ENCODE data around the gene GAL.

GAL gene

DNA sequence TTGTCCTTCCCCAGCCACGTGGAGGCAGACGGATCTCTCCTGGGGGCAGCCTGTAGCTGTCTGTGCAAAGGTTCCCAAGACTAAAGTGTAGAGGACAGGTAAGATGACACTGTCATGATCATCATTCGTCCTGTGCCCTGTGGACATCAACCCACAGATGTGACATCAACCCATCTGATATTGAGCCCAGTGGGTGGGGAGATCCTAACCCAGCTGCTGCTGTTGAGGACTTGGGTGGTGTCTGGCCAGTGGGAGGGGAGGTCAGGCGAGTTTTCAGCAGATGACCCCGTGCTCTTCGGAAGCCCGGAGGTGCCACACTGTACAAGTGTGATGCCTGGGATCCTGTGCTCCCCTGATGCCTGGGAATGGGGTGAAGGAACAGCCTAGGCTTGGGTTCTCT is 1.2 kb upstream of the GAL start:
- peak; percentile 5 to 40 for DNase-seq

DNA sequence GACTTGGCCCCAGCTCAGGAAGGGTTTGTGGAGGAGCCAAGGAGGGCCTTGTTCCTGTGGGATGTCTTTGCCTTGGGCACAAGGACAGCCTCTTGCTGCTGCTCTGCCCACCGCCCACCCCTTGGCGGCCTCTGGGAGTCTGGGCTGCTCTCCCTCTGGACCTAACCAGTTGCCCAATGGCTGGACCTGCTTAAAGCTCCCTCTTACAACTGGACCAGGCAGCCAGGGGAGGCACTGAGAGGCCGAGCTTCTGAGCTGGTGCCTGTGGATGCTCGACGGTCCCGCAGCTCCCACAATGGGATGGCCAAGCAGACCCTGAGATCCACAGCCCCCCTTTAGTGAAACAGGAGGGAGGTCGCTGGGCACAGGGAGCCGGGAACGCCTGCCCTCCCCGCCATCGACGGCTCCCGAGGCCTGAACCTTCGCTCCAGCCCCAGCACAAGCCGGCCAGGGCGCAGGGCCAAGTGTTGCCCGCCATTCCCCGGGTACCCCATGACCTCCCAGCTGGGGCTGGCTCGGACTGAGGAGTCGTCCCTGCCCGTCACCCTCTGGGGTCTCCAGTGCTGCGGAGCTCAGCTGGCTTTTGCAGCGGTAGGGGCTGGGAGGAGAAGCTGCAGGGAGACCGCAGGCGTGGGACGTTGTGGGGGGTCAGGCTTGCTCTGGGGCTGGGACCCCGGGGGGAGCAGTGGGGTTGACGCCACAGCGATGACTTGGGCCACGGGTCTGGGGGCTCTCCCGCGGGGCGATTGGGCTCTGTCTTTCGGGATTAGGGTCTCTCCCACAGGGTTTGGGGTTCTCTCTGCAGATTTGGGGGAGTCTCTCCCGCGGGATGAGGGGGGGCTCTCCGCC is 584 bp upstream of the GAL start:
- DNase-seq: no peak

DNA sequence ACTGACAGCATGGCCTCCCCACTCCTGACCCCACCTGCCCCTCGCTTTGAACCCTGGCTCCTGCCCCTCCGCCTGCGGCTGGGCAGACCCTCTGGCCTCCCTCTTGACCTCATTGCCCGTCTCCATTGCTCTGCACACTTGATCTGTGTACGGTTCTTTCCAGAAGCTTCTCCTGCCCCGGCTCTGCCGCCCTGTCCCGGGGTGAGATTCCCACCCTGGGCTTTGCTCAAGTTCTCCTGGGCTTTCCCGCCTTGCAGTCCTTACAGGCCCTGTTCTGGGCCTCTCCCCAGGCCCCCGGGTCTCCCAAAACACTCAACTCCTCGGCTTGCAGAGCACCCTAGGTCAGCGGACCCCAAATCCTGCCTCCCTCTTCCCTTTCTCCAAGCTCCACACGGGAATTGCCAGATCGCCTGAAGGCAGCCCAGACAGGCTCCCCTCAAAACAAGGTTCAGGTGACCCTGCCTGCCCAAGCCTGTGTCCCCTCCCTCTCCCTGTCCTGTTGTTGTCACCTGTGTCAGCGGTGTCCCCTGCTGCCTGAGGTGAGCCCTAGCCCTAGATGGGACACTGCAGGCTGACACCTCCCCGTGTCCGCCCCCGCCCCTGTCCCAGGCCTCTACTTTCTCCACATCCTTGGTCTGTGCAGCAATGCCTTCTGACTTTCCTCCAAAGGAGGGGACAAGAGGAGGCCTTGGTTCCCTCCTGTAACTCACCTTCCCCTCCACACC is 1.5 kb downstream of the GAL start:
- no peak for DNase-seq

DNA sequence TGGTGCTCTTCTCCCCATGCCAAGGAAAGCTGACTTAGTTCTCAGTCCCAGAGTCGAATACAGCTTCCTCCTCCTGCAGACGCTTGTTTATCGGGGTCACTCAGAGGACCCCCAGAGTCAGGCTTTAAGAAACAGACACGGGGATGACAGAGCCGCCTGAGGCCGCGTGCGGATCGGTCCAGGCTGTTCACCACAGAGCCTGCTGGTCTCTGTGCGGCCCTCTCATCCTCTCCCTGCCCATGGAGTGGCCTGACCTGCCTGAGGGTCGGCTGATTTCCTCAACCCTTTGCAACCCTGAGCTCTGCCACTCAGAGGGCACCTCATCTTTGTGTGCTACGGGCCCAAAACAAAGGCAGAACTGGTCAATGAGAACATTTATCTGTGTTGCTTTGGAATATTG is 2.1 kb downstream of the GAL start:
- DNase-seq: no peak

DNA sequence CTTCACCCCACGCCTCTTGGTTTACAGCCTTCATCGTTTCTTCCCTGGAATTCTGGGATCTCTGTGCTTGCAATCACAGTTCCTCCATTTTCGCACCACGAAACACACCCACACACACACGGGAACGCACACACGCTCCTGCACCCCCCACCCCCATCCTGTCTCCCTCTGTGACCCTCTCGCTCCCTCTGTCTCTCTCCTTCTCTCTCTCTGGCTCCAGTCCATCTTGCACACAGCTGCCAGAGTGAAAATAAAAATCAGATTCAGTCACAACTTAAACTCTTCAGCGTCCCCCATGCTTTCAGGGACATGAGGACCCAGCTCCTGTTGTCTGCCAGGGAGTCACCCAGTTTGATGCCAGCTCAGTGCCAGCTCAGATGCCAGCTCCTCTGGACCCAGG is 3.0 kb downstream of the GAL start:
- no peak for DNase-seq

DNA sequence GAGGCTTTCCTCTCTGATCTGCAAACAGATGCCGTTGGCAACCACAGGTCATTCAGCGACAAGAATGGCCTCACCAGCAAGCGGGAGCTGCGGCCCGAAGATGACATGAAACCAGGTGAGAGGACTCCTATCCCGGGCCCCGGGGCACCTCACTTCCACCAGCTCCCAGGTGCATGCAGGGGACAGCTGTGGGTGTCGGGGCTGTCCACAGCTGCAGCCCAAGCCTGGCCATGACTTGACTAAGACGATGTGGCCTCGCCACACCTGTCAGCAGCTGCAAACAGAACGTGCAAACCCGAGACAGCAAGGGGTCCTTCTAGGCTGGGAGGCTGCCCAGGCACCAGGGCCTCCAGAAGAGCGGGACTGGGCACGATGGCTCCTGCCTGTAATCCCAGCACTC is 3.6 kb downstream of the GAL start:
- DNase-seq: no peak

DNA sequence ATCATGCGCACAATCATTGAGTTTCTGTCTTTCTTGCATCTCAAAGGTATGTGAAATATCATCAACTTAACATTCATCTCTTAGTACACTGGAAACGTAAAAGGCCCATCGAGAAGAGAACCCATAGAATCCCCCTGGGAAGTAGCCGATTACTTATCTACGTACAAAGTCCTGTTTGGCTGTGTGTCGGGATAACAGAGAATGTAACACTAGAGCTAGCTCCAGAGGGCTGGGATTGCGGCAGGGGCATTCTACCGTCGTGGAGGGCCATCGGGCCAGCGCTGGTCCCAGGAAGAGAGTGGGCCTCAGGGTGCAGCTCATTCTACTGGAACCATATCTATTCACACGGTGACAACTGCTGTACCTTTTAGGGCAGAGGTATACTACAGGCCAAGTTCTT is 4.5 kb downstream of the GAL start:
- no peak for DNase-seq

DNA sequence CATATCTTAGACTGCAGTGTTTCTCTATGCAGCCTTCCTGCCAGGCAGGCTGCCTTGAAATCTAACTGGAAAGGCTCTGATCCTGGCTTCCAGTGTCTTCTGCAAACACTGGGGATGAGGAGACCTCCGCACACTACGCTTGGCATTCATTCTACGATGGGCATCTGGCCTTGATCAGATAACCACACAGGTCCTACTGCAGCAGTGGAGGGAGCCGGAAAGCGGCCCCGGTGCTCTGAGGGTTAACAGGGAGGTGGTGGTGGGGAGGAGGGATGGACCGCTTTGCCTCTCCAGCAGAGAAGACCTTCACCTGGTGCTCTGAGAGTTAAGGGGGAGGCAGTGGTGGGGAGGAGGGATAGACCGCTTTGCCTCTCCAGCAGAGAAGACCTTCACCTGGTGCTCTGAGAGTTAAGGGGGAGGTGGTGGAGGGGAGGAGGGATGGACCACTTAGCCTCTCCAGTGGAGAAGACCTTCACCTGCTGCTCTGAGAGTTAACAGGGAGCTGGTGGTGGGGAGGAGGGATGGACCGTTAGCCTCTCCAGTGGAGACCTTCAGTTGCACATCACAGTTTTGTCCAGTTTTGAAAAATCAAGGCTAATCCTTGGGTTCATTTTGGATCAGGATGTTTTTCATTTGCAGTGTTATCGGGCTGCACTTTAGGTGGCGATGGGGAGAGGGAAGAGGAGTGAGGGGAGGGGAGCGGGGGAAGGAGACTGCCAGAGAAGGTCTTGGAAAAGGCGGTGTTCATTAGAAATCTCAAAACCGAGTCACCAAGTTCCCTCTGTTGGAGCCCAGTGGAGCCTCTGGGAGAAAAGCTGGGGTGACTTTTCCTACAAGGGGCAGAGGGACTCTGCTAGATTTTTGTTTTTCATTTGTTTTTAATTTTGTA is 5.6 kb downstream of the GAL start:
- no peak for DNase-seq

DNA sequence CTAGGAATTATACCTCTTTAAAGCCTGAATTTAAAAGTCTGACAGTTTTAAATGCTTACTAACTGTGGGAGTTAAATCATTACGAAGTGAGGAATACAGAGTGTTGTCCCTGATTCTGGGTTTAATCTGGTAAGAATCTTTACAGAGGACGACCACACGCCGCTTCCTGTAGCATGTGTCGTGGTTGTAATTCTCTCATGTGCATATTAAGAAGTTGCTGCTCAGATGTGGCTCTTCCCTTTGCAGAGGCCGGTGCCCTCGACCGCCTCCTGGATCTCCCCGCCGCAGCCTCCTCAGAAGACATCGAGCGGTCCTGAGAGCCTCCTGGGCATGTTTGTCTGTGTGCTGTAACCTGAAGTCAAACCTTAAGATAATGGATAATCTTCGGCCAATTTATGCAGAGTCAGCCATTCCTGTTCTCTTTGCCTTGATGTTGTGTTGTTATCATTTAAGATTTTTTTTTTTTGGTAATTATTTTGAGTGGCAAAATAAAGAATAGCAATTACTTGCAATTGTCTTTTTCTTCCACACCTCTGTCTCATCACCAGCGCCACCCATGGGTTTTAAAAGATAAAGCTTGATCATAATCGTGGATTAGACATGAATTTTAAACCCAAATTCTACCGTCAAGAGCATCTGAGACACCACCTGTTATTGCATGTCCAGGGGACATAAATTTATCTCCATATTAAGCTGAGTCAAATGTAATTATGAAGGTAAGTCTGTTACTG is 6.5 kb downstream of the GAL start:
- DNase-seq: no peak

DNA sequence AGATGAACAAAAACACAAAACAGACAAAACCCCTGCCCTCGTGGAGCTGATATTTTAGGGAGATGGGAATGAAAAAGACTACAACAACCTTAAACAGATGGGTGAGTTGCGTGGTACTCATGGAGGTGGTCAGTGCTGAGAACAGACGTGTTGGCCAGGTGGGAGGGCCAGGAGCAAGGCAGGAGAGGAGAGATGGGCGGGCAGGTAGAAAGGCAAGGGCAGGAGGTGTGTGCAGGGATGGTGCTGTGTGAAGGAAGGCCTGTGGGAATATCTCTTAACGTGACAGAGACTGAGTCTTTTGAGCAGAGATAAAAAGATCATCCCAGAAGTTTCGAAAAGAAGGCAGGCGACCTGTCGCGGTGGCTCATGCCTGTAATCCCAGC is 7.0 kb downstream of the GAL start:
- DNase-seq: no peak

DNA sequence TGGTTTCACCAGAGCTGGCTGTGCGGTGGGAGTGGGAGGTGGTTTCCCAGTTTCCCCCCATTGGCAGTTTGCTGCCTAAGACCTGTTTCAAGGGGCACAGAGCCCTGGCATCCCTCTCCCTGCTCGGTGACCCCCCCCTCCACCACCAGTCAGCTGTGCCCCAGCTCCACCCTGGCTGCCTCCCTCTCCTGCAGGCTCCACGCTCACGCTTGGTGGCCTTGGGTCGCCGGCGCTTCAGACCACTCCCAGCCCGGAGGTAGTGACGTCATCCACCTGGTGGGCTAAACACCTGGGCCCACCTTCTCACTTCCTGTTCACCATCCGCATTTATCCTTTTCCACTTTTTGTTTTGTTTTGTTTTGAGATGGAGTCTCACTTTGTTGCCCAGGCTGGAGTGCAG is 7.8 kb downstream of the GAL start:
- DNase-seq: no peak

DNA sequence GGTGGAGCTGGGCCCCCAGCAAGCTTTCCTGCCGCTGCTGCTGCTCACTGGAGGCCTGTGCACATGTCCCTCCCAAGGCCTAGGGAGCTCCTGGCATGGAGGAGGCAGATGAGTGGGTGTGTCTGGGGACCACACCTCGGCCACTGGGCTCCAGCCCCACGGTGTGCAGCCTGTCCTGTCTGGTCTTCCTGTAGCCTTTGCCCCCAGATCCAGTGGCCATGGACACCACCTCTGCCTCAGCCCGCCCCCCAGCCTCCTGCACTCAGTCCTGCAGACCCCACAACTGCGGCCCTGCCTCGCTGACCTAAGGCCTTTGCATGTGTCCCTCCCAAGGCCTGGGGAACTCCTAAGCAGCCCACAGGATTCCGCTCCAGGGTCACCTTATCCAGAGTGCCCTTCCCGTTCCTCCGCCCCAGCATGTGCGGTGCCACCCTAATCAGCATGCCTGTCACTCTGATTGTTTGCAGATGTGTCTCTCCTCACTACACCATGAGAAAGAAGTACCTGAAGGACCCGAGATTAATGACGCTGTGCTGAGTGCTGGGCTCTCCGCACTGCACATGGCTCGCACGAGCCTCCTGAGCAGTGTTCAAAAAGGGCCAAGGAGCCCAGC is 8.6 kb downstream of the GAL start:
- DNase-seq: no peak

DNA sequence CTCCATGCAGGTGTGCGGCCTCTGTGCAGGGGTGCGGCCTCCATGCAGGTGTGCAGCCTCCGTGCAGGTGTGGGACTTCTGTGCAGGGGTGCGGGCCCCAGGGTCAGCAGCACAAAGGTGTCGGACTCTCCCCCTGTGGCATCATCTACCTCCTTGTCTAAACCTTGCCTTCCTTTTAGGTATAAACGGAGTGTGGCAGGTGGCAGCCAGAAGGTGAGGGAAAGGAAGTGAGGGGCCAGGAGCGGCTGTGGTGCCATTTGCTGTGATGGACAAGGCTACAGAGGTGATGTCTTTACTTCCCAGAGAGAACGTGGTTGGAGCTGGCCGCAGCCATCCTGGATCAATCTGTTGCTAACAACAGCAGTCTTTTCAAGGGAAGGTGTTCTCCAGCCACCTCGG is 9.1 kb downstream of the GAL start:
- no peak for DNase-seq

DNA sequence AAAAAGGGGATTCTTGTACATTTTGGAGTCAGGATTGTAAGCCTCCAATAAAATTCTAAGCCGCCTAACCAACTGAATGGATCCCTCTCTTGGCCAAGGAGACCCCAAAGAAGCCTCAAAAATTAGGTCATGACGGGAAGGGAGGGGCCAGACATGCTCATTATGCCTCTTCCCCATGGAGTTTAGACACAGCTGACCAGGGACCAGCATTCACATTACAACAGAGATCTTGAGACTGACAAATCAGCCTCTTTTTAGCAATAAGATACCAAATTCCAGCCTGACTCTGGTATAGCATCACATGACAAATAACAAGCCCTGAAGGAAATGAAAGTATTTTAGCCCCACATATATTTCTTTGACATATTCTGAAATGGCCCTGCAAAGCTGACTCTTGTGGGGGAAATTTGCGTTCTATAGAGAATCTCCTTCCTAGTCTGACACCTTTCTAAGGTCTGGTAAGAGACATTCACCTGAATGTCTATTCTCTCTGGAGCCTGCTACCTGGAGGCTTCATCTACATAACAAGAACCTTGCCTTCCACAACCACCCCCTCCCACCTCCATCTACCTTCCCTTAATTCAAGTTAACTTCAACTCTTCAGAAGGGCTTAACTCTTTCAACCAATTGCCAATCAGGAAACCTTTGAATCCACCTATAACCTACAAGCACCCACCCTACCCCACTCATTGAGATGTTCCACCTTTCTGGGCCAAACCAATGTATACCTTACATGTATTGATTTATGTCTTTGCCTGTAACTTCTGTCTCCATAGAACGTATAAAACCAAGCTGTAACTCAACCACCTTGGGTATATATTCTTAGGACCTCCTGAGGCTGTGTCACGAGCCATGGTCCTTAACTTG is 10.3 kb downstream of the GAL start:
- DNase-seq: peak in 1 of 2 donors; percentile 5

DNA sequence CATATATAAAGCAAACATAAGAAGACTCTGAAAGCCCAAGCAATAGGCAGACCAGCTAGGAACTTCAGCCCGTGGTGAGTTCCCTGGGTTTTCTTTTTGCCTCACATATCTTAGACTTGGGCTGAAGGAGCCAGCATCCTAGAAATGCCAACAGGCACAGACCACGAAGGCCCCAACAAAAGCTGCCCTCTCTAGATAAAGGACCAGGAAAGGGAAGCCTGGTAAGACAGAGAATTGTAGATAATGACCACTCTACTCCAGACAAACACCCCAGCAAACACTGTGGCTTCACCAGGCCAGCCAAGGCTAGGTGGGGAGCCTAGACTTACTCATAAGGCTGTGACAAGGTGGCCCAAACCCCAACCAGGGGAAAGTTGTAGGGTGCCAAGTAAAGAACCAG is 11.2 kb downstream of the GAL start:
- DNase-seq: no peak

DNA sequence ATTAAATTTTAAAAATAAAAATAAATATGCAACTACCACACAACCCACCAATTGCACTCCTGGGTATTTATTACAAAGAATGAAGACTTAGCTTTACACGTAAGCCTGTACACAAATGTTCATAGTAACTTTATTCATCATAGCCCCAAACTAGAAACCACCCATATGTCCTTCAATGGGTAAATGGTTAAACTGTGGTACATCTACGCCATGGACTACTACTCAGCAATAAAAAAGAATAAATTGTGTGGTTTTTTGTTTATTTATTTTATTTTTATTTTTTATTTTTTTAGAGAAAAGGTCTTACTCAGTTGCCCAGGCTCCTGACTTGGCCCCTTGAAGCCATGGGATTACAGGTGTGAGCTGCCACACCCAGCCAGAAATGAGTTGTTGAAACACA is 14.6 kb downstream of the GAL start:
- no peak for DNase-seq

DNA sequence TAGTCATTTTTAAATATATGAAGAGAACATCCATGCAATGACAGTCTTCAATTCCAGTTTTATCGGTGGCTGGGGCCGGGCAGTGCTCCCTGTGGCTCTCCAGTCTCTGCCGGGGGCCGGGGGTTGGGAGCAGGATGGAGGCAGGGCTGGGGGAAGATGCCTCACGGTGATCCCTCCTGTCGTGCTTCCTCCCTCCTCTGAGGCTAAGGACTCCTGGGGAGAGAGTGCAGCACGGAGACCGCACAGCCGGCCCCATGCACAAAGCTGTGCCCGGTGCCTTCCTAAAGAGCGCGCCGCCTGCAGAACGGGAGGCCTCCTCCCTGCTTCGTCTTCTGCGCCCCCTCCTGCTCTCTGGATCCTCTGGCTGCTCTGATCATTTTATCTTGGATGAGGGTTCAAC is 20.5 kb downstream of the GAL start:
- DNase-seq: no peak

DNA sequence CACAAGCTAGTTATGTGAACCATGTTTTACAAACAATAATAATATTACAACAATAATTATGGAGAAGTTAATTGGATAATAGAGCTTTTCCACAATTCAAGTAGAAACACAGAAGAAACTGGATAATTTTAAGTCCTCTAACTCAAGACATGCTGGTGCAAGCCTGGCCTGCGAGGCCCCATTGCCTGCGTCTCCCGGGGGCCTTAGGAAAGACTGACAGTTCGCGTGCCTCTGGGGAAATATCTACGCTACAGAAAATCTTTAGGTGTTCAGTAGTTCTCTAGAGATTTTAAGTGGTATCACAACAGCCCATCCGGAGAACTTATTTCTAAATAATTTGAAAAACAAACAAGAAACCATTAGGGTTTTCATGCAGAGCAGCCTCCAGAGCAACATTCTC is 23.2 kb downstream of the GAL start:
- no peak for DNase-seq

DNA sequence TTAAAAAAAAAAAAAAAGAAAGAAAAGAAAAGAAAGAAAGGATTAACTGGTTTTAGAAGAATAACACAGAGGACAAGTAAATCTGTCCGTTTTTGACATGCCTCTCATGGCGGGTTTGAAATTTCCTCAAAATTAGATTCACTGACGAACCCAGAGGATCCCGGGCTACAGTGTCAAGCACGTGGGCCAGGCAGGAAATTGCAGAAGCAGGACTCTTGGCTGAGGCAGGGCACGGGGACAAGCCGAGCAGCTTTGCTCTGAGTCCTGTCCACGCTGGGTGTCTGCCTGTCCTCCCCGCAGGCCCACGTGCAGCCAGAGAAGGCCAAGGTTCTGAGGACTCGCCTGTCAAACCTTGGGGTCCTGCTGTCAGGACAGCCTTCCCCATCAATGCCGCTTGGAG is 24.7 kb downstream of the GAL start:
- peak; percentile 45 to 60 for DNase-seq

DNA sequence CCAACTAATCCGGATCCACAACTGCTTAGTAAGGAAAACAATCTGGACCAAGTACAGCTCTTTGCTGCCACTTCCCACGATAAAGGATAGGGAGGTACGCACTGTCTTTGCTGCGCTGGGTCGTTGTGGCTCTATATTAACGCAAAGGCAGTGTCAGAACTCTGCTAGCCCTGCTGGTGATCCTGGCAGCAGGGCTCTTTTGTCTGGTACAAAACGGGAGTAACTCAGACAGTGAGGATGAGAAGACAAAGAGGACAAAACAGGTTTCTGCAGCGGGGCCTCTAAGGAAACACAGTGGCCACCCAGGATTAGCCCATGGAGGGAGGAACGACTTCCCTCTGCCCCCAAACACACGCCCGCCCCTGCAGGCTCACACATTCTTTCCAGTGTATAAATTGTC is 26.1 kb downstream of the GAL start:
- no peak for DNase-seq

DNA sequence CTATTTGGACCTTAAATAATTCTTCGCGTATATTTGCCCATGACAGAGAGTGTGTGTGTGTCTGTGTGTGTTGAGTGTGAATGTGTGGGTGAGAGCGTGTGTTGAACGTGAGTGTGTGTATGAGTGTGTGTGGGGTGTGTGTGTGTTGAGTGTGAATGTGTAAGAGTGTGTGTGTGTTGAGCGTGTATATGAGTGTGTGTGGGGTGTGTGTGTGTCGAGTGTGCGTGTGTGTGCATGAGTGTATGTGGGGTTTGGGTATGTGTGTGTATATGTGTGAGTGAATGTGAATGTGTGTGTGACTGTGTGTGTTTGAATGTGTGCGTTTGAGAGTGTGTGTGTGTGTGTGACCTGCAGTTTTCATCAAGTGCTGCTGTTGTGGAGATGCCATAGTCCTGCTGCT is 26.8 kb downstream of the GAL start:
- no peak for DNase-seq

Data from inflammatory macrophage (primary cell).